MM.1S (cell line): ENCODE results near the gene ANKRD45.
"Not testable (repeated sequence)": the region's sequence is repeated elsewhere in the genome, so short reads cannot be mapped to it uniquely, and the experiment has no call there.

ENCODE experiments used
- CTCF ChIP-seq: fragments of 300-600 bp; sonication (generic); IDR thresholded peaks from 2 replicates; pipeline ENCODE4 v1.5.1; 2016; ENCODE audit warnings: antibody characterized with exemption, low read length, mixed read lengths
- EZH2phosphoT487 ChIP-seq: fragments of 300-600 bp; sonication (generic); IDR thresholded peaks from 2 replicates; pipeline ENCODE4 v1.6.1; 2018; ENCODE audit warnings: antibody characterized with exemption, low read length

GRCh38 chr1:173591138-173591537, 78.5 kb downstream of the ANKRD45 start:
- TF ChIP-seq CTCF, EZH2phosphoT487: not testable (repeated sequence)
